Mucosa of stomach (tissue), 1 donor: ENCODE results near the gene ZNF414.

Experiments
- H3K27me3 ChIP-seq: one replicate; pipeline ENCODE4 v1.7.0; 2013; ENCODE audit warnings: mild to moderate bottlenecking, low read length; ENCODE audit not compliant: control insufficient read depth, insufficient read depth
- H3K36me3 ChIP-seq: one replicate; pipeline ENCODE4 v1.7.0; 2013; ENCODE audit warnings: low read length; ENCODE audit not compliant: control insufficient read depth, insufficient read depth
- H3K4me1 ChIP-seq: one replicate; pipeline ENCODE4 v1.7.0; 2013; ENCODE audit warnings: mild to moderate bottlenecking, low read length; ENCODE audit not compliant: control insufficient read depth, insufficient read depth
- H3K4me3 ChIP-seq: one replicate; pipeline ENCODE4 v1.7.0; 2013; ENCODE audit warnings: low read length
- H3K9ac ChIP-seq: one replicate; pipeline ENCODE4 v1.7.0; 2013; ENCODE audit warnings: mild to moderate bottlenecking, low read length, moderate library complexity
- H3K9me3 ChIP-seq: one replicate; pipeline ENCODE4 v1.7.0; 2013; ENCODE audit warnings: mild to moderate bottlenecking, low read length, moderate library complexity; ENCODE audit not compliant: control insufficient read depth
- donor health status: Pancreatic carcinoma.

Gene ZNF414

GRCh38 chr19:8469613-8470368 lies 44.2 kb downstream of the ZNF414 start:
- H3K36me3 ChIP-seq = peaks cover 37% of the 10 kb centered on the region
- no peak overlapping the region for H3K4me3 ChIP-seq
- no peaks in the 10 kb centered on the region for H3K9me3 ChIP-seq
- H3K9ac ChIP-seq = no peak overlapping the region
- no peaks in the 10 kb centered on the region for H3K27me3 ChIP-seq
- no peaks in the 10 kb centered on the region for H3K4me1 ChIP-seq

DNA sequence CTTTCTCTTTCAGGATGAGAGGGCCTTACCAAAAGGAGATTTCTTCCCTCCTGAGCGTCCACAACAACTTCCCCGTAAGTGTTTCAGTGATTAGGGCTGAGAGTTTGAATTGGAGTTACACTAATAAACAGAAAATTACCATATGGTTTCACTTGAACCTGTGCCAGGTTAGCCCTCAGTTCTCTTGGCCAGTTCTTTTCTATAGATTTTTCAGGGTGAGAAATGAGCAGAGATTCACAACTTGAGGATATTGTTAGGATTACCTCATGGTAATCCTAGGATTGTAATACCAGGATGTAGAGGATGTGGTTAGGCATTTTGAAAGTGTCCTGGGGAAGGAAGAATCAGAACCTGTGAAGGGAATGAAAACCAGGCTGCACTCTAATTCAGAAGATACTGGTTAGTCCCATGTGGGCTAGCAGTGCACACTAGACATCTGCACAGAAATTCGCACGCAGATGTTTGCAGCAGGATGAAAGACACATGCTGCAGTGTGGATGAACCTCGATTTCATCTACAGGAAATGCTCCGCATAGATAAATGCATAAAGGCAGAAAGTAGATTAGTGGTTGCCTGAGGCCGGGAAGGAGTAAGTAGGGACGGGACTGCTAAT lies 45.1 kb downstream of the ZNF414 start:
- Histone ChIP-seq H3K36me3 (peaks cover 38% of the 10 kb centered on the region), H3K4me3 (no peak overlapping the region), H3K9me3 (no peaks in the 10 kb centered on the region), H3K4me1 (no peaks in the 10 kb centered on the region), H3K9ac (no peak overlapping the region), H3K27me3 (no peaks in the 10 kb centered on the region)

DNA sequence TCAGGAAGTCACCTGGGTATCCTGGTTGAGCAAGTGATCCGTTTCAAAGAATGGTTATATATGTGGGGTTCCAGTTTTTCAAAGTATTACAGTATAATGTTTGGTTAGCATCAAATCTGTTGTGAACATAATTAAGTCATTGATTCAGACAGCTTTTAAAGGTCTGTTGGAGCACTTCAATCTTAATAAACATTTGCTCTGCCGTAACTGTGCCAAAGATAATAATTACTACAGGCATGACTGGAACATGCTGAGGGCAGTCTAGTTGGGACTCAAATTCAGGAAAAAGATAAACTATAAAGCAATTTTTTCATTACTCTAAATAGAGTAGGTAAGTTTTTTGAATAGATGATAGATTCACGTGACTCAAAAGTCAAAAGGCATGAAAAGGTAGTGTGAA lies 45.8 kb downstream of the ZNF414 start:
- Histone ChIP-seq H3K27me3 (no peaks in the 10 kb centered on the region), H3K9ac (no peak overlapping the region), H3K36me3 (peaks cover 38% of the 10 kb centered on the region), H3K4me1 (no peaks in the 10 kb centered on the region), H3K4me3 (no peak overlapping the region), H3K9me3 (no peaks in the 10 kb centered on the region)

GRCh38 chr19:8466018-8466417 lies 47.9 kb downstream of the ZNF414 start:
- no peak overlapping the region for H3K9ac ChIP-seq
- H3K36me3 ChIP-seq = peaks cover 33% of the 10 kb centered on the region
- H3K4me1 ChIP-seq = no peaks in the 10 kb centered on the region
- H3K9me3 ChIP-seq = no peaks in the 10 kb centered on the region
- H3K27me3 ChIP-seq = no peaks in the 10 kb centered on the region
- H3K4me3 ChIP-seq = no peak overlapping the region

- no peaks in the 10 kb centered on the region for H3K27me3 ChIP-seq
- H3K4me1 ChIP-seq = peaks cover 25% of the 10 kb centered on the region
- no peaks in the 10 kb centered on the region for H3K9me3 ChIP-seq
- H3K36me3 ChIP-seq = peaks cover 8% of the 10 kb centered on the region
- H3K4me3 ChIP-seq = no peak overlapping the region
- H3K9ac ChIP-seq = no peak overlapping the region
Observed at GRCh38 chr19:8463365-8463764, 50.6 kb downstream of the ZNF414 start.

DNA sequence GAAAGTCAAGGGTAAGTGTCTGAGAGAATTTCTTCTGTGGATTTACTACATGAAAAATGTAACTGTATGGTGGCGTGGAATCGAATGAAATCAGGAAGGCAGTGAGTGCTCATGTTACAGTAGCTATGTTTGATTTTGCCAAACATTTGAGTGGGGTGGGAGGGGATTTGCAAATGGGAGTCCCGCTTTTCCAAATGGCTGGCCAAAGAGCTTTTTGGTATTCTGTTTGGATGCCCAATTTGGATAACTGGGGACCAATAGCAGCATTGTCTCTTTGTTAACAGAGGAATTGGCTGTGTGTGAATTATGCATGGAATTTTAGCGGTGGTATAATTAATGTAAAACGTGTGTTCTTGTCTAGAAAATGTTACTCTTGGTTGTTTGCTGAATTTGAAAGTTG lies 51.4 kb downstream of the ZNF414 start:
- Histone ChIP-seq H3K9ac (no peak overlapping the region), H3K36me3 (peaks cover 6% of the 10 kb centered on the region), H3K9me3 (no peaks in the 10 kb centered on the region), H3K27me3 (no peaks in the 10 kb centered on the region), H3K4me3 (no peak overlapping the region), H3K4me1 (peaks cover 33% of the 10 kb centered on the region)

GRCh38 chr19:8461891-8462290 lies 52.1 kb downstream of the ZNF414 start:
- Histone ChIP-seq H3K4me3 (no peak overlapping the region), H3K9me3 (no peaks in the 10 kb centered on the region), H3K36me3 (peaks cover 6% of the 10 kb centered on the region), H3K4me1 (peaks cover 37% of the 10 kb centered on the region), H3K27me3 (no peaks in the 10 kb centered on the region), H3K9ac (no peak overlapping the region)

DNA sequence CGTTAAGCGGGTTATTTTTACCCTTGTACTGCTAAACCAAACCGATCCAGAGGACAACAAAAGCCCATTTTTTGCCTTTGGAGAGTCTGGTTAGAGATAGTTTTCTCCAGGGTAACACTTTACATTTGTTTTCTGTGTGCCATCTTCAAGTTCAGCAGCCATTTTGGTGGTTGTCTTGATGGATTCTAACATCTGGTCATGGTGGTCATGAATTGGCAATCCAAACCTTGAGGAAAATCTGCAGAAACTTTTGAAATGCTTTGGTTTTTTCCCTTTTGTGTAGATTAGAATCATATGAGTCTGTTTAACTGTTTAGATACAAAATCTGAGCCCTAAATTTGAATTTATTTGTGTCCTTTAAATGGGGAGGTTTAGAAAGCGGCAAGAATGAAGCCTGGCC lies 52.6 kb downstream of the ZNF414 start:
- no peak overlapping the region for H3K9ac ChIP-seq
- peaks cover 6% of the 10 kb centered on the region for H3K36me3 ChIP-seq
- H3K4me3 ChIP-seq = no peak overlapping the region
- peaks cover 41% of the 10 kb centered on the region for H3K4me1 ChIP-seq
- H3K27me3 ChIP-seq = no peaks in the 10 kb centered on the region
- H3K9me3 ChIP-seq = no peaks in the 10 kb centered on the region

DNA sequence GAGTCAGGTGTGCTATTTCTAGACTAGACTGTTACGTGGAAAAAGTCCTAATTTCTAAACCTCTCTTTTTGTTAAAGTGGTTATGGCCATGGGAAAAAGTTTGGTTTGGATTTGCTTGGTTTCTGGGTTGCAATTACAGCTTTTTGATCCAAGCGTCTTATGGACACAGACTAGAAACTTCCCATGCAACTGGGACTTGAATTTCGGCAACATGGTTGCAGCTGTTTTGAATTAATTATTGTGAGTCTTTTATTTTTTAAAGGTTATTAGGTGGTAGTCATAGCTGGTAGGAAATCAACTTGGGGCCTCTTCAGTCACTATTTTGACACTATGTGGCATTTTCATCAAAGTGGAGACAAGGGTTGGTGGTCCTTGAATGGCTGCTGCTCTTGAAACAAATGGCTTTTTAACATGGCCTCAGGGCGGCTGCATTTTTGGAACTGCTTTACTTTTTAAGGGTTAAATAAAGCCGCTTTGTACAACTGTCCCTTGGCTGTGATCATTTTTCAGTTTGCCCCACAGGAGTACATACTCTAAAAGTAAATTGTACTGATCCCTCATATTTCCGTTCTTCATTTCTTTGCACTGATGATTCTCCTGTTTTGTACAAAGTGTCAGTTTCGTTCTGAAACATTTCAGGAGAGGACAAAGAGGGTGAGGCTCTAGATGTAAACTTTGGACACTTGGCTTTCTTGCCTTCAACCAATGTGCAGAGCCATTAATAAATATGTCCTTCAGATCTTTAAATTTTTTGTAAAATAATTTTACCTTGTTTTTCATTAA lies 53.3 kb downstream of the ZNF414 start:
- no peak overlapping the region for H3K4me3 ChIP-seq
- peaks cover 6% of the 10 kb centered on the region for H3K36me3 ChIP-seq
- no peaks in the 10 kb centered on the region for H3K27me3 ChIP-seq
- peaks cover 41% of the 10 kb centered on the region for H3K4me1 ChIP-seq
- H3K9ac ChIP-seq = no peak overlapping the region
- H3K9me3 ChIP-seq = no peaks in the 10 kb centered on the region
